SK-N-SH (cell line): ENCODE data around the gene CERS6.

Experiments
- CTCF ChIP-seq: fragments of 200-600 bp; sonication (generic); IDR thresholded peaks from 2 replicates; pipeline ENCODE4 v1.6.1; 2017; ENCODE audit warnings: antibody characterized with exemption, mild to moderate bottlenecking, moderate library complexity
- MEF2A ChIP-seq: IDR thresholded peaks from 2 replicates; pipeline ENCODE4 v1.4.0; 2012; ENCODE audit warnings: low read depth, borderline replicate concordance
- POLR2AphosphoS5 ChIP-seq: IDR thresholded peaks from 2 replicates; pipeline ENCODE4 v1.6.1; 2012; ENCODE audit warnings: low read depth, low read length
- ZBTB33 ChIP-seq: IDR thresholded peaks from 2 replicates; pipeline ENCODE4 v1.4.0; 2012; ENCODE audit warnings: low read depth, borderline replicate concordance

GRCh38 chr2:168468354-168468753, 12.3 kb downstream of the CERS6 start:
- TF ChIP-seq MEF2A (no peak), POLR2AphosphoS5 (no peak), ZBTB33 (no peak), CTCF (no peak)
